DOHH2 (cell line): ENCODE data around the gene GRB10.

Experiments used
- H3F3A ChIP-seq: fragments of 200-600 bp; sonication (generic), shearing (Covaris generic); 2 replicates; pipeline ENCODE4 v1.6.0; 2016; ENCODE audit warnings: antibody characterized with exemption, mild to moderate bottlenecking; ENCODE audit not compliant: control insufficient read depth, insufficient read depth
- H3K27ac ChIP-seq: fragments of 200-600 bp; sonication (generic); 2 replicates; pipeline ENCODE4 v1.5.1; 2014; ENCODE audit warnings: low read depth, mild to moderate bottlenecking, low read length, moderate library complexity
- H3K27me3 ChIP-seq: fragments of 200-600 bp; sonication (generic); 2 replicates; pipeline ENCODE4 v1.6.1; 2014; ENCODE audit warnings: mild to moderate bottlenecking, low read length, mixed read lengths; ENCODE audit not compliant: control insufficient read depth
- H3K36me3 ChIP-seq: fragments of 200-600 bp; sonication (generic); 2 replicates; pipeline ENCODE4 v1.6.1; 2014; ENCODE audit warnings: mild to moderate bottlenecking, low read length, moderate library complexity, mixed read lengths; ENCODE audit not compliant: control insufficient read depth
- H3K4me1 ChIP-seq: fragments of 200-600 bp; sonication (generic); 2 replicates; pipeline ENCODE4 v1.6.1; 2014; ENCODE audit warnings: mild to moderate bottlenecking, low read length, mixed read lengths; ENCODE audit not compliant: control insufficient read depth
- H3K4me2 ChIP-seq: fragments of 200-600 bp; sonication (generic); 2 replicates; pipeline ENCODE4 v1.6.0; 2014; ENCODE audit warnings: mild to moderate bottlenecking, low read length, moderate library complexity
- H3K4me3 ChIP-seq: fragments of 200-600 bp; sonication (generic); 2 replicates; pipeline ENCODE4 v1.5.1; 2014; ENCODE audit warnings: mild to moderate bottlenecking, low read length, mixed read lengths
- H3K79me2 ChIP-seq: fragments of 200-600 bp; sonication (generic); 2 replicates; pipeline ENCODE4 v1.6.1; 2014; ENCODE audit warnings: mild to moderate bottlenecking, low read length, mixed read lengths; ENCODE audit not compliant: control insufficient read depth
- H3K9me2 ChIP-seq: fragments of 200-600 bp; sonication (generic); replicated peaks from 2 replicates; pipeline ENCODE4 v1.6.1; 2014; ENCODE audit warnings: mild to moderate bottlenecking, low read length, mixed read lengths; ENCODE audit not compliant: control insufficient read depth
- H3K9me3 ChIP-seq: fragments of 200-600 bp; sonication (generic); 2 replicates; pipeline ENCODE4 v1.6.1; 2014; ENCODE audit warnings: antibody characterized with exemption, low read length, mixed read lengths; ENCODE audit not compliant: control insufficient read depth, insufficient read depth
- H4K20me1 ChIP-seq: fragments of 200-600 bp; sonication (generic); 2 replicates; pipeline ENCODE4 v1.6.0; 2014; ENCODE audit warnings: low read depth, mild to moderate bottlenecking, antibody characterized with exemption, low read length, moderate library complexity; ENCODE audit not compliant: control insufficient read depth, insufficient read depth
- EZH2phosphoT487 ChIP-seq: fragments of 200-600 bp; sonication (generic); IDR thresholded peaks from 2 replicates; pipeline ENCODE4 v1.6.1; 2017; ENCODE audit warnings: borderline replicate concordance, mild to moderate bottlenecking, antibody characterized with exemption, low read length, moderate library complexity, mixed read lengths
- TF ChIP-seq, protein P1 (sequence below): fragments of 200-600 bp; sonication (generic); IDR thresholded peaks from one replicate; pipeline ENCODE4 v1.5.1; 2014; ENCODE audit warnings: antibody characterized with exemption, mild to moderate bottlenecking, low read depth, low read length; ENCODE audit not compliant: poor library complexity, severe bottlenecking

GRB10 gene

DNA sequence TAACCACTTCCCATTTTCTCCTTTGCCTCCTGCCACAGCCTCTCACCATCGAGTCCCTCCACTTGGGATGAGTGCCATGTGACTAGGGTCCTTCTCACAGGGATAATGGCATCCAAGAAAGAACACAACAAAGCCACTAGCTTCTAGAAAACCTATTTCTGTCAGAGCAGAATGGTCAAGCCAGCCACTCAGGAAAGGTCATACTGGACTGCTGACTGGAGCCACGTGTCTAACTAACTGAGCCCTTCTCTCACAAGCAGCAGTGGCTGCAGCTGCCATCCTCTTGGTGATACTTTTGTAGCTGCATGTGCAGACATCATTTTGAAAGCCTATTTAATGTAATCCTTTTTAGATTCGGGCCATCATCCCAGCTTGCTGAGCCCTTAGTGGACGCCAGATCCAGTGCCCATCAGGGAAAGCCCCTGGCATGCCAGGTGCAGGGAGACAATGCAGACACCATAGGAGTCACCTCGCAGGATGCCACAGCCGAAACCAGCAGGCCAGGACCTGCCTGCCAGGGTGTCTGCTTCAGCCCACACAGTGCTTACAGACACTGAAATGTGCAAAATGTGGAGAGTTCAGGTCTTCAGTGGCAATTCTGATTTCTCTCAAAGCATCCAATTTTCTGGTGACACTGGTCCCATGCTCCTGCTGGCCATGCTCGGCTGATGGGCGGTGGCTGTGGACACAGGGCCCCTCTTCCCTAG is 119.1 kb downstream of the GRB10 start:
- H4K20me1 ChIP-seq: no peaks in the 10 kb centered on the region
- no peaks in the 10 kb centered on the region for H3K9me2 ChIP-seq
- H3K9me3 ChIP-seq: no peaks in the 10 kb centered on the region
- H3K36me3 ChIP-seq: no peaks in the 10 kb centered on the region
- no peak overlapping the region for H3K4me3 ChIP-seq
- H3K79me2 ChIP-seq: no peaks in the 10 kb centered on the region
- H3K27me3 ChIP-seq: peaks cover 92% of the 10 kb centered on the region
- peaks cover 10% of the 10 kb centered on the region for H3K4me1 ChIP-seq
- H3K4me2 ChIP-seq: no peak overlapping the region
- no peak overlapping the region for H3K27ac ChIP-seq
- H3F3A ChIP-seq: no peaks in the 10 kb centered on the region
- TF ChIP-seq EZH2phosphoT487: no peak
- TF ChIP-seq, protein P1, sequence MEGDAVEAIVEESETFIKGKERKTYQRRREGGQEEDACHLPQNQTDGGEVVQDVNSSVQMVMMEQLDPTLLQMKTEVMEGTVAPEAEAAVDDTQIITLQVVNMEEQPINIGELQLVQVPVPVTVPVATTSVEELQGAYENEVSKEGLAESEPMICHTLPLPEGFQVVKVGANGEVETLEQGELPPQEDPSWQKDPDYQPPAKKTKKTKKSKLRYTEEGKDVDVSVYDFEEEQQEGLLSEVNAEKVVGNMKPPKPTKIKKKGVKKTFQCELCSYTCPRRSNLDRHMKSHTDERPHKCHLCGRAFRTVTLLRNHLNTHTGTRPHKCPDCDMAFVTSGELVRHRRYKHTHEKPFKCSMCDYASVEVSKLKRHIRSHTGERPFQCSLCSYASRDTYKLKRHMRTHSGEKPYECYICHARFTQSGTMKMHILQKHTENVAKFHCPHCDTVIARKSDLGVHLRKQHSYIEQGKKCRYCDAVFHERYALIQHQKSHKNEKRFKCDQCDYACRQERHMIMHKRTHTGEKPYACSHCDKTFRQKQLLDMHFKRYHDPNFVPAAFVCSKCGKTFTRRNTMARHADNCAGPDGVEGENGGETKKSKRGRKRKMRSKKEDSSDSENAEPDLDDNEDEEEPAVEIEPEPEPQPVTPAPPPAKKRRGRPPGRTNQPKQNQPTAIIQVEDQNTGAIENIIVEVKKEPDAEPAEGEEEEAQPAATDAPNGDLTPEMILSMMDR: no peak

DNA sequence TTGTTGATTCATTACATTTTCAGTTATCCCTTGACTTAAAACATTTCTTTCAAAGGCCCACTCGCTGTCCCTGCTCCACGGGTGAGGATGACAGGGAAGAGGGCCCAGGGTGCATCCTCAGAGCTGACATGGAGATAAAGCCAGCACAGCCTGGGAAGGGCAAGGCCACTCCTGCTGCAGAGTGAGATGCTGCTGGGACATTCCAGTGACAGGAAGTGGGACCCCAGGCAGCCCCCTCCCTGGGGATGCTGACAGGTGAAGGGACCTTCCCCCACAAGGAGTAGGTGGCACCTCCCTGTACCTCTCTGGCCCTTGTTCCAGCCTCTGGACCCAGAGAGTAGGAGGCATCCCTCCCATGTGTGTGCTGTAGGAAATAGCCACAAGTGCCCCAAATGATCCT is 119.7 kb downstream of the GRB10 start:
- H3K27ac ChIP-seq: no peak overlapping the region
- no peaks in the 10 kb centered on the region for H3K9me3 ChIP-seq
- H3K4me1 ChIP-seq: peaks cover 10% of the 10 kb centered on the region
- H3K9me2 ChIP-seq: no peaks in the 10 kb centered on the region
- H3K4me2 ChIP-seq: no peak overlapping the region
- no peak overlapping the region for H3K4me3 ChIP-seq
- TF ChIP-seq EZH2phosphoT487: no peak
- TF ChIP-seq, protein P1: no peak
- no peaks in the 10 kb centered on the region for H4K20me1 ChIP-seq
- H3K79me2 ChIP-seq: no peaks in the 10 kb centered on the region
- H3K27me3 ChIP-seq: peaks cover 96% of the 10 kb centered on the region
- H3F3A ChIP-seq: no peaks in the 10 kb centered on the region
- H3K36me3 ChIP-seq: no peaks in the 10 kb centered on the region

DNA sequence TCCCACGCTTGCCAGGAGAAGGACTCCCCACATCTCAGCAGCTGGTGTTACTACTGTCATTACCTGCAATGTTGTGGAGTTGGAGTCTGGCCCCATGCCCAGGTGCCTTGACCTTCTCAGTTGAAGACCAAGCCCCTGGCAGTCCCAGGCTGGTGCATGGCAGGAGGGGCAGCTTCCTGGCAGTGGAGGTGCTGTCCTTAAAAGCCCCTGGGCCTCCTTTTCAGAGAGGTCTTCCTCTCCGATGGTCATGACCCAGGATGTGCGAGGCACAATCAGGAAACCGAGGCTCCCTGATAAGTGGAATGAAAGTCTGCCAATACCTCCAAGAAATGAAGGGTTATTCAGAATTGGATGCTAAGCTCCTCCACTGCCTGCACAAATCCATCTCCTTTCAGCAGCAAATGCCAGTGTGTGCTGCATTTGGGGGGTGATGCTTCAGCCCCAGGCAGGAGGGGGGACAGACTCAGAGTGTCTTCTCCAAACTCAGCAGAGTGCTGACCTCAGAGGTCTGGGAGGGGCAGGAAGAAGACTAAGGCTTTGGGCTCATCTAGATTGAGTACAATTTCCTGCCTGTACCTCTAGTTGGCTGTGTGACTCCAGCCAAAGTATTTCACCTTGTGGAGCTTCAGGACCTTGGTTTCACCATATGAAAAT is 120.5 kb downstream of the GRB10 start:
- TF ChIP-seq EZH2phosphoT487: no peak
- TF ChIP-seq, protein P1: no peak
- Histone ChIP-seq H3K9me3 (no peaks in the 10 kb centered on the region), H3K36me3 (no peaks in the 10 kb centered on the region), H3K9me2 (no peaks in the 10 kb centered on the region), H3K79me2 (no peaks in the 10 kb centered on the region), H3F3A (no peaks in the 10 kb centered on the region), H3K4me3 (no peak overlapping the region), H3K27ac (no peak overlapping the region), H4K20me1 (no peaks in the 10 kb centered on the region), H3K27me3 (peaks cover 96% of the 10 kb centered on the region), H3K4me1 (peaks cover 10% of the 10 kb centered on the region), H3K4me2 (no peak overlapping the region)
